ENCODE data around the gene RTRAF.

Gene RTRAF

DNA sequence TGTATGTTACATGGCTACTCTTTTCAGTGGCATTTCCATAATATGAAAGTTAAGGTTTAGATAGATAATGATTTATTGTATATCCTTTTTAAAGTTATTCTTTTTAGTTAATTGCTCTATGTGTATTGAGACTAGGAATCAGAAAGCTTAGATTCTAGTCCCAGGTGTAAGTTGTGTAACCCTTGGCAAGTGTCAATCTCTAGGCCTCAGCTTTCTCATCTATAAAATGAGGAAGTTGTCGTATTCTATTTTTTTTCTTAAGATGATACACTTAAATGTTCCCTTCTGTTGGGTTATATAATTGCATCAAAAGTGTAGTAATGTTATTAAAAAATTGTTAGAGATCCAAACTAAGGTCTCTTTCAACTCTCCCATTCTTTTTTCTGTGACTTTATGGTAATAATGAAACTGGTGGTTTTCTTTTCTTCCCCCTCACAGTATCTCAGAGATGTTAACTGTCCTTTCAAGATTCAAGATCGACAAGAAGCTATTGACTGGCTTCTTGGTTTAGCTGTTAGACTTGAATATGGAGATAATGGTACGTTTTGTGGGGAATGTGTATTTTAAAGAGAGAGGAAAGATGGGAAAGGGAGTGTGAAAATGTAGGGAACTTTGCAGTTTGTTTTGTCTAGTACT lies 4.1 kb downstream of the RTRAF start:
- DNase-seq (ENCODE audit: low read depth in 2 of 2), result no peak

DNA sequence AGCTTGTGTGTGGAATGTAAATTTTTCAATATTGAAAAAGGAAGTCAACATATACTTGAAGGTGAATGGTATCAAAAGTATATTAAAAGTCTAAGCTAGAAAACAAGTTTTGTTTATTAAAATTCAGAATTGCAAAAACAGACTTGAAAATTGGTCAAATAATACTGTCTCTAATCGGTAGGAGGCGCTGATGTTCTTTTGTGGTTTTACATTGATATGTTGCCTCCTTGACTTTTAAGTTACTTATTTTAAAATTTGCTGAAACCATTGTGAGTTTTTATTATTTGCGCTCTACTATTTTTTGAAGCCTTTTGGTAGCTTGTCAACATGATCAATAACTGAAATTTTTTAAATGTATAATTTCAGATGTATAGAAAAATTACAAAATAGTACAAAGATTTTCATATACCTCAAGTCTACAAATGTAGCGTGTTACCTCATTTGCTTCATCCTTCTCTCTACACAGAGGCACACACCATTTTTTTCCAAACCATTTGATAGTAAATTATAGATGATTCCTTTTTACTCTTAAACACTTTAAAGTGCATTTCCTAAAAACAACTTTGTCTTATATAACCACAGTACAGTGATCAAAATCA lies 6.9 kb downstream of the RTRAF start:
- DNase-seq (ENCODE audit: low read depth in 2 of 2), result no peak

DNA sequence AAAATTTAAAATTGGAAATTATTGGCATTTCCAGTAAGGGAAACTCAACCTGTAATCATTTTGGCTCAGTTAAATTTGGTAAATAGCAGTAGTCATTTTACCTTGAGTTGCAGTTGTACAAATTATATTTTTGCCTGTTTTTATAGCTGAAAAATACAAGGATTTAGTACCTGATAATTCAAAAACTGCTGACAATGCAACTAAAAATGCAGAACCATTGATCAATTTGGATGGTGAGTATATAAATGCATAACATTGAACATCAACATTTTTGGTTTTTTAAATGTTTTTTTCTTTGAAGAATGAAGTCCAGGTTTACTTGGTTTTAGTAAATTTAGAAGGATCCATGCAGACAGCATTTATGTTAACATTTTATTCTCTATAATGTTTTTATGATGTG lies 9.0 kb downstream of the RTRAF start:
- DNase-seq (ENCODE audit: low read depth in 2 of 2), result no peak

DNA sequence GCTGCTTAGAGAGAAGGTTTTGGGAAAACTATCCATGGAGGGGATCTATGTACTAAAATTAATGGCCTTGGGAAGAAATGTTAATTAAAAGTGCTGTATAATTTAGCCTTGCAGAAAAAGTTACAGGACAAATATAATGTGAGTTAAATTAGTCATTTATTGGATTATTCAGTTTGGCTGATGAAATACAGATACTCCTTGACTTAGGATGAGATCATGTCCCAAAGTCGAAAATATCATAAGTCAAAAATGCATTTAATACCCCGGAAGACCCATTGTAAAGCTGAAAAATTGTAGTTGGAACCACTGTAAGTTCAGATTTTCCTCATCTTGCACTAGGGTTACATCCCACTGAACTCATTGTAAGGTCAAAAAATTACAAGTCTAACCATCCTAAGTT lies 9.7 kb downstream of the RTRAF start:
- no peak for DNase-seq (ENCODE audit: low read depth in 2 of 2)

DNA sequence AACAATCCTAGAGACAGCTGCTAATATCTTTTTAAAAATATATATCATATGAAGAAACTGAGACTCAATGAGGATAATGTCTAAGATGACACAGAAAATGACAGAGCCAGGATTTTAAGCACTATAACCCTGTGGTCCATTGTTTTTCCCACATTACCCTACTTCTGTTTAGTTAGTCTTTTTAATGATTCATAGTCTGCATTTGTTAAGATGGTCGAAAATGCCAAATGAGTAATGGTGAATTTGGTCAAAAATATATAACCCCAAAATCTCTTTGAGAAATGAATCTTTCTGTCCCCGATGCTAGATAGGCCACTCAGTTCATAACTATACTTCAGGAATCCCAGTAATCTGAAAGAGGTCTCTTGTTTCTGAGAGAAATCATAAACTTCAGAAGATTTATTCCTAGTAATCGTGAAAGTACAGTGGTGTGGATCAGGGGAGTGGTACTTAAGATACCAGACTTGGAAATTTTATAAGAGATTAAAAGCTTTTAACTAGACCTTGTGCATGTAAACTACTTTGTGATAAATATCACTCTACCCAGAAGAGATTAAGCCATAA lies 10.8 kb downstream of the RTRAF start:
- DNase-seq (ENCODE audit: low read depth in 2 of 2), result no peak

DNA sequence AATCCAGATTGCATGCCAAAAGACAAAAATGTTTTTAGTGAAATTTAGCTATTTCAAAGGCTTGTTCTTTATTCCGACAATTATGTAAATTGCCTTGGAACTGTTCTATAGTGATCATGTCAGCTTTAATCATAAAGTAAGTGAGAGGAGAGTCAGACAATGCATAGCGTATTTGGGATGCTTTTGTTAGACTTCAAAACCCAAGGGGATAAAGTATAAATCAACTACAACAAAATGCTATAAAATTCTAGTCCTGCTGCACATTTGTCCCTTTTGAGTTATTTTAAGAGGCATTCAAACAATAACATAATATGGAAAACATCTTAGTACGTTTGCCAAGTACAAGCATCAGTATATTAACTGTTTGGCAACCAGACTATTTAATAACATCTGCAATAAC lies 11.3 kb downstream of the RTRAF start:
- no peak for DNase-seq (ENCODE audit: low read depth in 2 of 2)

DNA sequence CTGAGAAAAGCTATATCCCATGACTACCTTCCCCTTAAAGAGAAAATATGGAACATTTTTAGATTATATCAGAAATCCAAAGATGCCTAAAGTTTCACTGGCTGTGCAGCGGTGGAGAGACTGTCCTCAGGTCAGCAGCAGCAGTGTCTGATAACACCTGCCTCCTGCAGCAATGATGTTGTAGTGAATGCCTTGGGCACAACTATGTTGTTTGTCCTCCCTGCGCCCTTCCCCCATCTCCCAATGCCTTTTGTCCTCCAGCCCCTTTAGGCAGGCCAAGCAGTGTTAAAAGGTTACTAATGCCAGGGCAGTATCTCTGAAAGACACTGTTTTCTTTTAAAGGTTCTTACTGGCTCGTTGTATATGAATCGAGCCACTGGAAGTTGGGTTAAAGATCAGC lies 13.2 kb downstream of the RTRAF start:
- no peak for DNase-seq (ENCODE audit: low read depth in 2 of 2)

DNA sequence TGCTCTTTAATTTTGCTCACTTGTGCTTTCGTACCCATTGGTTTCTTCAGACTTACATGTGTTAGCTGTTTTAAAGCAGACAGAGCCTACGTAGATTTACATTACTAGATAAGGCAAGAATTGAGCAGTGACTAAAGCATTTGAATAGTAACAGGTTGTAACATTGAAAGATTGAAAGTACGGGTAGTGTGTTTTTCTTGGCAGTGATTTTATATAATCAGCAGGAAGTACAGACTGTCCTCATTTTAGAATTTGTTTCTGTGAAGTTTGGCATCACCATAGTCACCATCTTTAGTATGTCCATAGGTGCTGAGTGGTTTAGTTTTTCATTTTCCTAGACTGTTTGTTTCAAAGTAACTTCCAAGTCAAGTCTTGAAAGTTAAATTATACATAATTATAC lies 14.0 kb downstream of the RTRAF start:
- no peak for DNase-seq (ENCODE audit: low read depth in 2 of 2)

DNA sequence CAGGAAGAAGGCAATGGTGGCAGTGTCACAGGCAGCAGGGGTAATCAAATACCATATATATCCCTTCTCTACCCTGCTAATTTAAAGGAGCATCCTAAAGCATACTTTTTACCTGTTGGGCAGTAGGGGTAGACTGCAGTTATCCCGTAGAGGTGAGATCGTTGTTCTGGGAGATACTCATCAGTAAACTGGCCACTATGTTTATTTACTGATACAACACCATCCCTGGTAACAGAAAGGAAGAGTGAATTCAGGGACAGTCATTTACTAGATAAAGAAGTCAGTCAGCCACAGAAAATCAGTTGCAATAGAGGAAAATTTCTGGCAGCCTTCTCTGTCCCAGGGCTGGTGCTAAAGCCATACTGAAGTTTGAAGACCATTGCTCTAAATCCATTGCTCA lies 16.3 kb downstream of the RTRAF start:
- DNase-seq (ENCODE audit: low read depth in 2 of 2), result no peak

DNA sequence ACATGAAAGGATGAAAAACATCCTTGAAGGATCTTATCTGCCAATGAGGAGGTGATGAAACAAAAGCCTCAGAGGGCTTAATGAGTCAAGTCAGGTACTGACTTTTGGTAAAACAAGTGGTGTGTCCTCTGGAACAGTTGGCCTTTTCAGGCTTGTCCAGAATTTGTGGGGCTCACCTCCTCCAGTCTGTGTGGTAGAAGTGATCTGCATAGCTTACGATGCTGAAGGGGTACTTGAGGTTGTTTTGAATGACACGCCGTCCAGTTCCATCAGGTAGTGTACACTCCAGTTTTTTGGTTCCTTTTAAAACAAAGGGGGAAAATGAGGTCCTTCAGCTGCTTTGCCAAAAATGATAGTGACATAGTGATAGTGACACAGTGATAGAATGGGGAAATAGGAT lies 17.0 kb downstream of the RTRAF start:
- DNase-seq (ENCODE audit: low read depth in 2 of 2), result no peak

DNA sequence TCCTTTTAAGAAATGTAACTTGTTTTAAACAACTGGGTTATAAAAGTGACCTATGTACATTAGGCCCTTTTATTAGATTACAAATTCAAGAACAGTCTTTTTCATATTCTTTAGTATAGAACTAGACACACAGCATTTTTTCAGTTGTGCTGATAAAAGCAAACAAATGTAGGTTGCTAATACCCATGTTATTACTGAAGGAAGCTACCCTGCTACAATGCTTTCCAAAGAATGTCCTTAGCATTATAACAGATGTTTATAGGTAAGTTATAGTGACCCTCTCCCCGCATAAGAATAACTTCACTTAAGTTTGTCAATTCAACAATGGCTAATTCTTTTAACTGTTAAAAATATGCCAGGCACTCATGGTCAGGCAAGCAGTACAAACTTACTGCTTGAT lies 17.9 kb downstream of the RTRAF start:
- DNase-seq (ENCODE audit: low read depth in 2 of 2), result no peak

DNA sequence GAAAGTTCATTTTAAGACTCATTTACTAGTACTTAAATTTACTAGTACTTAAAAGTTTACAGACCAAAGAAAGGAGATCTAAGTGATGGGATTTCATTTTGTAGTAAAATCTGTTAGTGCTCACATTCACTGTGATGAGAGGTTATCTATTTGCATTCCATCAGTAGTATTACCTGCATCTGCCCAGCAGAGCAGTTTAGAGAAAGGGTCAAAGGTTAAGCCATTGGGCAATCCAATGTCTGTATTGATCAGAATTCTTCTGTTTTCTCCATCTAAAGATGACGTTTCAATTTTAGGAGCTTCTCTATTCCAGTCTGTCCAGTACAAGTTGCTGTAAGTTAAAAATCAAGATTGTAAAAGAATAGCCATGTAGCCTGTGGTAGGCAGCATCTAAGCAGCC lies 18.3 kb downstream of the RTRAF start:
- DNase-seq (ENCODE audit: low read depth in 2 of 2), result no peak

DNA sequence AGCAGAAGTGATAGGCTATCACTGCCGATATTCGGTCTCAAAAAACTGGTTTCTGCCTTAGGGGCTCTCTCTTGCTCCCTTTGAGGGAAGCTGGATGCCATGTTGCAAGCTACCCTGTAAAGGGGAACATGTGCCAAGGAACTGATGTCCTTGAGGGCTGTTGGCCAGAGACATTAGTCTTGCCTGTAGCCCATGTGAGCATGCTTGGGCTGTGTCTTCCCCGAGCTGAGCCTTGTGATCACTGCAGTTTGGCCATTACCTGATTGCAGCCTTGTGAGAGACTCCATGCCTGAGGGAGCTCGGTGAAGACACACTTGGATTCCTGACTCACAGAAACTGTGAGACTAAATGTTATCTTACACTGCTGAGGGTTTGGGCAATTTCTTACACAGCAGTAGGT lies 18.8 kb downstream of the RTRAF start:
- no peak for DNase-seq (ENCODE audit: low read depth in 2 of 2)

DNA sequence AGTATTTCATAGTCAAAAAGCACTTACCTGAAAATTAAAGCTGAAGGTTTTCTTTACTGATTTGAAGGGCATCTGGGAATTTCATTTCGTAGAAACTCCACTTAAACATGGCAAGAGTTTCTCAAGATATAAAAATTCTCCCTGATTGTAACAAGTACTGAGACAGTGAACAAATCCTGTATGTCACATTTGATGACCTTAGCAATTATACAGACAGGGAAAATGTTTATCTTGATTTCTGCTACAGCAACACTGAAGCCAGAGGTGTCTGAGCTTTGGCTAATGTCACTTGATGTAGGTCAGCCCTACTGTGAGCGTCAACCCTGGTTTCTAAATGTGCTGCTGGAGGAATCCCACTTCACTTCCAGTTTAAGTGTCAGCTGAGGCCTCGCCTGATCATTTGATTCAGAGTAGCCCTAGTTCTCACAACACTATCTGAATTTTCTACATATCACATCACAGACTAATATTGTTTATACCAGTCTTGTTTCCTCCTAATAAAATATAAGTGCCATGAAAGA lies 20.9 kb downstream of the RTRAF start:
- no peak for DNase-seq (ENCODE audit: low read depth in 2 of 2)

DNA sequence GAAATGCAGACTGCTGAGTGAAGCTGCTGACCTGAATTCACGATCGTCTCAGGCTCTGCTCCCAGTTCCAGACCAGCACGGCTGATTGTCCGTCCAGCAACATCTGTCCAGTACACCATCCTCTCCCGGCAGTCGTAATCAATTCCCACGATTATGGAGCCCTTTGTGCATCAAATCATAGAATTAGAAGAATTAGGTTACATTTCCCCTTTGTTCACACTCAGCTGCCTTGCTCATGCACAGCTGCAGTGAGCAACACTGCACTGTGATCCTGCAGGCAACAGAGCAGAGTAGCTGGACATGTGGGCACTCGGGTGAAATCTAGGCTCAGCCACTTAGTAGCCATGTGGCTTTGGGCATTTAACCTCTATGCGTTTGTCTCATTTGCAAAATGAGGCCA lies 22.2 kb downstream of the RTRAF start:
- no peak for DNase-seq (ENCODE audit: low read depth in 2 of 2)

DNA sequence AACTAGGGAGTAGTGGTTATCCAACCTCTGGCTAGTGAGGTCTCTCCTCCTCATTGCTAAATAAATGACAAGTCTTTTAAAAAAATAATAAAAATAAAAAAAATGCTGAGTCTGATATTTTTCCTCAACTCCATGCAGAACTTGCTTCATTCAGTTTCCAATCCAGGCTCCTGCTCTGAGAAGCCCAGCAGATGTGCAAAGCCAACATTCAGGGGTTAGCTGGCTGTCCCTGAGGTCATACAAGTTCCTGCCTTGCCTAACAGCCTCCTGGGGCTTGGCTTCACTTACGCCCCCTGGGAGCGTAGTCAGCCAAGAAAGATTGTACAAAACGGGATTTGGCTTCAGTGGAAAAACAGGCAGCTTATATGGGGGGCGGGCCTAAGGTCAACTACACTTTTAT lies 23.3 kb downstream of the RTRAF start:
- DNase-seq (ENCODE audit: low read depth in 2 of 2), result no peak

DNA sequence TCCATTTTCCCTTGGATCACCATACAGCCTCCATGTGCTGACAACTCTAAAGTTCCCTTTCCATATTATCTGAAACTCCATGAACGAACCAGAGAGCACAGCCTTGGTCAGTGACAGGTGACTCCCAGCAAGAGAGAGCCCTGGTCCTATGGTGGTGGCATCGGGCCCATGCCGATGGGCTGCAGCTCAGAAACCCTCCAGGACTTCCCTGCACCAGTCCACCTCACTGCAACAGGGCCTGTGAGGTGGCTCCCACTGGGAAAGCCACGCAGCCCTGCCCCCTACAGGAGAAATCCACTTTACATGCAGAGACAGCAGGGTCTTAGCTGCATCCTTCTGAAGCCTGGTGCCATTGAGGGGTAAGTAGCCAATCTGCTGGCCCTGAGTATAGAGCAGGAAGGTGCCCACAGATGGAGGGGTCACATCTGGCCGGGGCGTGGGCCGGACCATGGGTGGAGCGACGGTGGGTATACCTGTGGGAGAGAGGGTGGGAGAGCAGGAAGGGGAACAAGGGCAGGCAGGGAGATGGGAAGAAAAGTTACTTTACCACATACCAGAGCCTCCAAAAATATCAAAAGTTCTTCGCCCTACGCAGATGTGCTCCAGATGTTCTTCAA lies 24.7 kb downstream of the RTRAF start:
- no peak for DNase-seq (ENCODE audit: low read depth in 2 of 2)

DNA sequence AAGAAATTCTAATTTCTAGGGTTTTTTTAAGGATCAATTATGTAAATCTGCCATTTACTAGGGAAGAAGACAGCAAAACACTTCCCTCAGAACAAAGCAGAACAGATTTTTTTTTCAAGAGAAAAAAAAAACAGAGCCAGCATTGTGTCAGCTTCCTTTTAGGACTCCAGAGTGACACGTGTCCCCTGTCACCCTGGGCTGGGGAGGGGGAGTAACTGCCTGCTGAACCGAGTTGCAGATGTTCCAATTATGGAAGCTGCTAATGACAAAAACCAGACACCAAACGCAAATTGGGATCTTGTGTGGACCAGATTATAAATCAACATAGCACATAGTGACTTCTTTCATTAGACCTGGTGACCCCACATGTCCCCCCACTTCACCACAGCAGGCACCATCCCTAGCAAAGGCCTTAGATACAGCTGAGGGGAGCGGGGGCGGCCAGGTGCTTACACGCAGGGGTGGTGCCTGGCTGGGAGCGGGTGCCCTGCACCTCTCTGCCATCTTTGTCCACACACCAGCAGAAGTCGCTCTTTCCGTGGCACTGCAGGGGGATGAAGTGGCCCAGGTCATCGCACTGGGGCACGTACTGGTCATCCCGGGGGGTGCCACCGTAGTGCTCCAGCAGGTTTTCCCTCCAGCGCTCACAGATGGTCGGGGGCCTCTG lies 25.4 kb downstream of the RTRAF start:
- no peak for DNase-seq (ENCODE audit: low read depth in 2 of 2)

DNA sequence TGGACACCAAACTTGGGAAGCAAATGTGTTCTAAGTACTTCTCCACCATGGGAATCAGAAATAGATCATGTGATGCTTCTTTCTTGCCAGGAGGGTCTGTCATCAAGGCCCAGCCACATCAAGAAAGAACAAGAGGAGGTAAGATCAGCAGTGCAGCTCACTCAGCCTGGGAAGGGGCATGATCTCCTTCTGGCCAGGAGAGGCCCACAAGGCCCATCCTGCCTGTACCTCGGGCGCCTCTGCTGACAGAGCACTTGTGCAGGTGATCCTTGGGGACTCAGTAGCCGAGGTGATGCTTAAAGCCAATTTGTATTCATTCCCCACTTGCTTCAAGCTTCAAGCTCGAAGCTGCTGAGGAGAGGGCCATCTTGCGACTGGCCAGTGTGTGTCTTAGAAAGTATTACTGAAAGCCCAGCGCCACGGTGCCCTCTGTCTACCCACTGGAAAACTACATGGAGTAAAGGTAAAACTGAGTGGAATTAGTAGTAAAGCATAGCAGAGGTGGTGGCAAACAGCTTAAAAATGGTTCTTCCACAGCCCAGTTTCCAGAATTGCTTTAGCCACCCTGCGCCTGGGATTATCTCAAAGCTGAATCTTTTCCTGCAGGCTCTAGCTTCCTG lies 26.2 kb downstream of the RTRAF start:
- no peak for DNase-seq (ENCODE audit: low read depth in 2 of 2)

DNA sequence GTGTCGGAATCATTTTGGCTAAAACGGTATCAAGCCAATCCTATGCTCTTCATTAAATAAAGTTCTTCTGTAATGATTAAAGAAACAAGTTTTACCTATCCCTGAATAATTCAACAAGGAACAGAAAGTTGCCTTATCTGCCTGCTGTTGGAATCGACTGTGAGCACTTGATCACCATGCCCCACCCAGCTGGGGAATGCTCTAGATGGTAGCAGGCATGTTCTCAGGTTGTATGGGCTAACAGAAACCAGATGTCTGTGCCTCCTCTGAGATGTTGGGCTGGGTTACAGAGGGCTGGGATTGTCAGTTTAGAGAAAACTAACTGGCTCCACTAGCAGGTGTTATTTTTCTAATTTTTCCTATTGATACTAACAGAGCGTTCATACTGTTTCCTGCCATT lies 28.9 kb downstream of the RTRAF start:
- no peak for DNase-seq (ENCODE audit: low read depth in 2 of 2)

DNA sequence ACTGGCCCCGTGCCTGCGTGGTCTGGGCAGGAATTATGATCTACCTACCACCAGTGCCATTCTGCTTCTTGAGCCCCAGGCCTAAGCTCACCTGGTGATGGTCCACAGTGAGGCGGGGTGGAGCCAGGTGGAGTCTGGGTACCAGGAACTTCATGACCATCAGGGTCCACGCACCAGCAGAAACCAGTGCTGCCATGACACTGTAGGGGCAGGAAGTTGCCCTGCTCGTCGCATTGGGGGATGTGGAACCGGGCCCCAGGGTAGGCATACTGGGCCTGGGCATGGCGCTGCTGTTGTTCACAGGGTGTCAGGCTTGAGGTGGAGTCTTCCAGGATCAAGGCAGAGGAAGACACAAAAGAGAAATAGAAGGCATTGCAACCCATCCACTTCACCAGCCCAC lies 29.6 kb downstream of the RTRAF start:
- no peak for DNase-seq (ENCODE audit: low read depth in 2 of 2)

DNA sequence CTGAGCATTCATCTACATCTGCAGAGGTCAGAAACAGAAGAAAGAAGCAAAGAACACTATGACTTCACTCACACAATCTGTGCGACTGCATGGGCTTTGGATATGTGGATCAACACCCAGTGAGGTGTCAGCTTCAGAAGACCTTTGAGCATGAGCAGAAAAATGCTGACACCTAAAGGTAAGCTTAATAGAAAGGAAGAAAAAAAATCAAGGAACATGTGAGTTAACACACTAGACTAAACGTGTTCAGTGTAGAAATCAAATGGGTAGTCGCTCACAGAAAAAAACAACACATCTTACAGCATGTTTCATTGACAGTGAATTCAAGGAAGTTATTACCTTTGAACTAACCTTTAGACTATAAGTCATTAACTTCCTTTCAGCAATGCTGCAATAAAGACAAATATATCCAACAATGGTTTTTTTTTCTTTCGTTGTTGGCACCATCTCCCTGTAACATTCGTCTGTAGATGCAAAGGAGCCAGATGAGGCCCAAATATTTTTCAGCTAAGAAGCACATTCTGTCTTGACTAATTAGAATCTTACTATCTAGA lies 30.9 kb downstream of the RTRAF start:
- no peak for DNase-seq (ENCODE audit: low read depth in 2 of 2)
